K562 (cell line): Measurements from ENCODE around the gene PRSS21. TPM values are rescaled to one million over a fixed set of nuclear protein-coding genes. Genes with fewer than 3 reads are reported as not detected.

ENCODE experiments used
- ELK3 ChIP-seq: fragments of 450-650 bp; formaldehyde crosslinking; IDR thresholded peaks from 2 replicates; pipeline ENCODE4 v1.4.0; 2020; ENCODE audit warnings: mild to moderate bottlenecking
- FOXO4 ChIP-seq: fragments of 450-650 bp; formaldehyde crosslinking; IDR thresholded peaks from 2 replicates; pipeline ENCODE4 v1.4.0; 2020; ENCODE audit warnings: mild to moderate bottlenecking, moderate library complexity
- HBP1 ChIP-seq: fragments of 450-650 bp; formaldehyde crosslinking; IDR thresholded peaks from 2 replicates; pipeline ENCODE4 v1.4.0; 2022; ENCODE audit warnings: missing genetic modification characterization
- HMG20A ChIP-seq: fragments of 450-650 bp; formaldehyde crosslinking; conservative IDR thresholded peaks from 2 replicates; pipeline ENCODE4 v1.4.0; 2020; ENCODE audit warnings: mild to moderate bottlenecking, mixed read lengths
- HNRNPL ChIP-seq: fragments of 200-400 bp; formaldehyde crosslinking; IDR thresholded peaks from 2 replicates; pipeline ENCODE4 v1.6.1; 2017; ENCODE audit warnings: low read depth, mild to moderate bottlenecking, low read length
- KLF16 ChIP-seq: IDR thresholded peaks from 2 replicates; pipeline ENCODE4 v1.6.1; 2016; ENCODE audit warnings: antibody characterized with exemption
- MAZ ChIP-seq, 2 experiments: fragments of 450-650 bp in 1 of 2; sonication (generic) in 1 of 2; formaldehyde crosslinking; IDR thresholded peaks in 1 of 2; conservative IDR thresholded peaks in 1 of 2; 2 replicates each; pipeline versions ENCODE4 v1.4.0 to v1.5.0; 2020; ENCODE audit warnings: mild to moderate bottlenecking in 1 of 2, missing genetic modification reagents in 1 of 2
- MIER1 ChIP-seq: fragments of 450-650 bp; IDR thresholded peaks from 2 replicates; pipeline ENCODE4 v1.6.1; 2016; ENCODE audit warnings: antibody characterized with exemption, mild to moderate bottlenecking, low read depth
- NFXL1 ChIP-seq: fragments of 450-650 bp; formaldehyde crosslinking; IDR thresholded peaks from 2 replicates; pipeline ENCODE4 v1.4.0; 2021; ENCODE audit warnings: mild to moderate bottlenecking
- RBM17 ChIP-seq: fragments of 200-400 bp; formaldehyde crosslinking; IDR thresholded peaks from 2 replicates; pipeline ENCODE4 v1.6.1; 2017; ENCODE audit warnings: low read depth, mild to moderate bottlenecking, low read length, borderline replicate concordance
- ZBTB11 ChIP-seq, 3 experiments: fragments of 200-800 bp in 1 of 3; fragments of 250-450 bp in 1 of 3; fragments of 450-650 bp in 1 of 3; sonication (Bioruptor Pico) in 1 of 3; sonication (Bioruptor generic) in 1 of 3; formaldehyde crosslinking in 1 of 3; IDR thresholded peaks; 2 replicates each; pipeline versions ENCODE4 v1.6.1 to v1.8.0; 2016 to 2022; ENCODE audit warnings: mild to moderate bottlenecking in 2 of 3, missing genetic modification characterization in 2 of 3, missing compliant biosample characterization in 1 of 3, moderate library complexity in 1 of 3
- ZFPM2 ChIP-seq: fragments of 250-450 bp; sonication (Bioruptor Pico); IDR thresholded peaks from 2 replicates; pipeline ENCODE4 v1.5.1; 2022; ENCODE audit warnings: mild to moderate bottlenecking
- ZNF253 ChIP-seq: fragments of 250-450 bp; sonication (Bioruptor Pico); conservative IDR thresholded peaks from 2 replicates; pipeline ENCODE4 v1.6.1; 2021; ENCODE audit warnings: mild to moderate bottlenecking
- ZNF431 ChIP-seq: sonication (generic); formaldehyde crosslinking; IDR thresholded peaks from 2 replicates; pipeline ENCODE4 v1.8.0; 2022; ENCODE audit warnings: mild to moderate bottlenecking, missing genetic modification reagents
- ZNF449 ChIP-seq: fragments of 250-450 bp; sonication (Bioruptor Pico); IDR thresholded peaks from 2 replicates; pipeline ENCODE4 v1.8.0; 2022; ENCODE audit warnings: moderate library complexity, mild to moderate bottlenecking, inconsistent platforms
- ZNF695 ChIP-seq: fragments of 450-650 bp; formaldehyde crosslinking; IDR thresholded peaks from 2 replicates; pipeline ENCODE4 v1.4.0; 2020; ENCODE audit warnings: mild to moderate bottlenecking, moderate library complexity
- ZNF76 ChIP-seq: fragments of 250-450 bp; sonication (Bioruptor Pico); IDR thresholded peaks from 2 replicates; pipeline ENCODE4 v1.4.0; 2020; ENCODE audit warnings: mild to moderate bottlenecking, moderate library complexity, borderline replicate concordance
- ZSCAN32 ChIP-seq: fragments of 450-650 bp; formaldehyde crosslinking; IDR thresholded peaks from 2 replicates; pipeline ENCODE4 v1.4.0; 2020; ENCODE audit warnings: mild to moderate bottlenecking, moderate library complexity
- polyA plus RNA-seq, 8 experiments: library from polyadenylated mRNA; depleted of rRNA in 4 of 8; stranded (reverse) in 5 of 8; unstranded in 3 of 8; fragments of >200 nt; fragmentation: Nextera tagmentation in 2 of 8; fragmentation: Illumina TruSeq in 1 of 8; extraction: Ambion mirVana in 2 of 8; extraction: Trizol in 1 of 8; gene quantifications; 2 replicates each; pipeline versions ENCODE4 v1.2.1 to v1.2.3, GENCODE V29; 2011 to 2014; ENCODE audit warnings: inconsistent platforms in 1 of 8, missing spikeins in 1 of 8
- total RNA-seq, 7 experiments: library from RNA; depleted of rRNA in 6 of 7; stranded (reverse); fragments of >200 nt in 6 of 7; fragmentation: Illumina TruSeq in 2 of 7; extraction: Trizol in 2 of 7; gene quantifications; 2 replicates each; pipeline versions ENCODE4 v1.2.1 to v1.2.3, GENCODE V29; 2011 to 2021; ENCODE audit warnings: low replicate concordance in 1 of 7

The PRSS21 gene
- total and polyA plus RNA-seq, 9 of the 15 experiments (the other 6 are each of a cell fraction or from before 2014, with no cell fraction given) = 12.1 to 121 (median 61.3) TPM

GRCh38 chr16:2842340-2843000 is 25.4 kb downstream of the PRSS21 start (continued):
- TF ChIP-seq ZNF449 (CRISPR knock-in tag) (no peak), KLF16 (0 out of 2 replicates have a peak, but pooled peaks have one; percentile 19), MAZ (CRISPR knock-in tag; conservative IDR thresholded peaks at IDR 0.05 in 1 of 2, IDR thresholded peaks at IDR 0.05 in 1 of 2) (peak; percentile 64 to 98; a peak in 3 of 4 replicates), ZNF76 (CRISPR knock-in tag) (no peak), HBP1 (CRISPR knock-in tag) (no peak), ZFPM2 (CRISPR knock-in tag) (no peak), ZNF695 (CRISPR knock-in tag) (no peak), FOXO4 (CRISPR knock-in tag) (no peak), ZNF431 (CRISPR knock-in tag) (no peak), ZNF253 (CRISPR knock-in tag) (no peak), MIER1 (no peak), ZBTB11 (CRISPR knock-in tag; IDR thresholded peaks at IDR 0.05) (peak in 2 of 3 experiments; percentile 89 to 97; a peak in 4 of 6 replicates), ELK3 (no peak), ZSCAN32 (CRISPR knock-in tag) (no peak), RBM17 (no peak), NFXL1 (CRISPR knock-in tag) (no peak), HMG20A (no peak), HNRNPL (no peak)
